Measurements from ENCODE around the gene TTC34.

The TTC34 gene

DNA sequence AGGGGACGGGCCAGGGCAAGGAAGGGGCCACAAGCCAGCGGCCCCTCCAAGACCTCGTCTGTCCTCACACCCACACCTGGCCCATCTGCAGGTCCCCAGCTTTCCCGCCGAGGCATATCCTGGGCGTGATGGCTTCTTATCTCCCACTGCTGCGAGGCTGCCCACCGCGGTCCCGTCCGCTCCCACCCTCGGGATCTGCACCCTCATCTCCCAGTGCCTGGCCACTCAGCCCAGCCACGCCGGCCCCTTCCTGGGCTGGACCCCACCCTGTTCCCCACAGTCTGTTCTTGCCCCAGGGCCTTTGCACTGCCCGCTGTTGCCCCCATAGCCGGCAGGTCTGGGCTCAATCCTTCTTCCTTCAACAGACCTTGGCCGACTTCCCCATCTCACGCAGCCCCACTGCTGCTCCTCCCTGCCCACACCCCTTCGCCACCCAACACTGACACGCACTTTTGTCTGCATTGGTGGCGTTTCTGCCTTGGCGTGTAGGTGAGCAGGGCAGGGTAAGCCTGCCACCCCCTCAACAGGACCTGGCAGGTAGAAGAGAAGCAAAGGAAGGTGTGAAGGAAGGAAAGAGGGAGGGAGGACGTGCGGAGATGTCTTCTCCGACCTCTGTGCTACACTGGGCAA lies 4.4 kb upstream of the TTC34 start:
- TF ChIP-seq, protein P1, sequence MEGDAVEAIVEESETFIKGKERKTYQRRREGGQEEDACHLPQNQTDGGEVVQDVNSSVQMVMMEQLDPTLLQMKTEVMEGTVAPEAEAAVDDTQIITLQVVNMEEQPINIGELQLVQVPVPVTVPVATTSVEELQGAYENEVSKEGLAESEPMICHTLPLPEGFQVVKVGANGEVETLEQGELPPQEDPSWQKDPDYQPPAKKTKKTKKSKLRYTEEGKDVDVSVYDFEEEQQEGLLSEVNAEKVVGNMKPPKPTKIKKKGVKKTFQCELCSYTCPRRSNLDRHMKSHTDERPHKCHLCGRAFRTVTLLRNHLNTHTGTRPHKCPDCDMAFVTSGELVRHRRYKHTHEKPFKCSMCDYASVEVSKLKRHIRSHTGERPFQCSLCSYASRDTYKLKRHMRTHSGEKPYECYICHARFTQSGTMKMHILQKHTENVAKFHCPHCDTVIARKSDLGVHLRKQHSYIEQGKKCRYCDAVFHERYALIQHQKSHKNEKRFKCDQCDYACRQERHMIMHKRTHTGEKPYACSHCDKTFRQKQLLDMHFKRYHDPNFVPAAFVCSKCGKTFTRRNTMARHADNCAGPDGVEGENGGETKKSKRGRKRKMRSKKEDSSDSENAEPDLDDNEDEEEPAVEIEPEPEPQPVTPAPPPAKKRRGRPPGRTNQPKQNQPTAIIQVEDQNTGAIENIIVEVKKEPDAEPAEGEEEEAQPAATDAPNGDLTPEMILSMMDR (conservative IDR thresholded peaks at IDR 0.05; ENCODE audit: low read length), result no peak
- no peak for DNase-seq (ENCODE audit: low read depth)
- H3K4me3 ChIP-seq (ENCODE audit: low read length), result no peak overlapping the region

GRCh38 chr1:2804628-2805351 lies 3.3 kb upstream of the TTC34 start:
- TF ChIP-seq, protein P1 (conservative IDR thresholded peaks at IDR 0.05; ENCODE audit: low read length), result no peak
- no peak for DNase-seq (ENCODE audit: low read depth)
- no peak overlapping the region for H3K4me3 ChIP-seq (ENCODE audit: low read length)

DNA sequence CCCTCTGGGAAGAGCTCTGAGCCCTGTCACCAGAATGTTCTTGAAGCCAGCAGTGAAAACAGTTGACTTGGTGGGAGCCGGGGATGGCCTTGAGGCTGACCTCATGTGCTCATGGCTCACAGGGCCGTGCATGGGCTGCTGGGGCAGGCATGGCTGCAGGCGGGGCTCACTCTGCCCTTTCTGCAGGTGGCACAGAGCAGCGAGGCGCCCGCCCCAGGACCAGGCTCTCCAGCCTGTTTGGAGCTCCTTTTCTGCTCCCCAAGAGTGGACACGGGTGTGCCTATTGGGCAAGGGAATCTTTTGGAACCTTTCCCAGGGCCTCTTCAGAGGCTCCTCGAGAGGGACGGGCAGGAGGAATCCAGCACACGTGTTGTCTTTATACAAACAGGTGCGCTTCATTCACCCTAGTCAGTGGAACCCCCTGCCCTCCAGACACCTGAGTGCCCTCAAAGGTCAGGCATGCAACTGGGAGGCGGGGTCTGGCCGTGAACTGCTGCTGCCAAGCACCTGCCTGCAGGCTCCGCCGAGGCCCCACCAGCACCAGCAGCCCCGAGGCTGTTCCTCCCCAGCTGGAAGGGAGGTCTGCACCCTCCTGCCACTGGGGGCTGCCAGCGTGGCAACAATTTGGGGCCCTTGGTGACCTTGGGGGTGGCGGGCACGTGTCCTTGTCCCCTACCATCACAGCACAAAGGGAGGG lies 2.6 kb upstream of the TTC34 start:
- no peak overlapping the region for H3K4me3 ChIP-seq (ENCODE audit: low read length)
- no peak for DNase-seq (ENCODE audit: low read depth)
- TF ChIP-seq, protein P1 (conservative IDR thresholded peaks at IDR 0.05; ENCODE audit: low read length), result no peak

GRCh38 chr1:2803086-2803930 lies 1.8 kb upstream of the TTC34 start:
- no peak overlapping the region for H3K4me3 ChIP-seq (ENCODE audit: low read length)
- no peak for DNase-seq (ENCODE audit: low read depth)
- TF ChIP-seq, protein P1 (conservative IDR thresholded peaks at IDR 0.05; ENCODE audit: low read length), result no peak

- no peak for DNase-seq (ENCODE audit: low read depth)
- TF ChIP-seq, protein P1 (conservative IDR thresholded peaks at IDR 0.05; ENCODE audit: low read length), result no peak
- H3K4me3 ChIP-seq (ENCODE audit: low read length), result no peak overlapping the region
Observed at GRCh38 chr1:2802421-2802961, 998 bp upstream of the TTC34 start.

DNA sequence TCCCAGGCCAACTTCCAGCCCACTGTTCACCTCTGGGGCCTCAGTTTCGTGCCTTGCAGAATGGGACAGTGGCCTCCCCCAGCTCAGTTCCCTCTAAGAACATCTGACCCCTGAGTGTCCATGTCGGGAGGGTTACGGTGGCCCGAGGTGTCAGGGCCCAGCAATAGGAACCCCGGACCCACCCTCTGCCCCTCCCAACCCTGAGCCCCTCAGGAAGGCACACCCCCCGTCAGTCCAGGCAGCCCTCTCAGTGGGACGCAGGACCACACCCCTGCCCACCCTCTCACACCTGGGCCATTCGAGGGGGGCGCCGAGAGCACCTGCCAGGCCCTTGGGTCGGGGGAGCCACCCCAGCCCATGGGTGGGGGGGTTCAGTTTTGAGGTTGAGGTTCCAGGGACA lies 447 bp downstream of the TTC34 start:
- TF ChIP-seq, protein P1 (conservative IDR thresholded peaks at IDR 0.05; ENCODE audit: low read length), result no peak
- no peak overlapping the region for H3K4me3 ChIP-seq (ENCODE audit: low read length)
- no peak for DNase-seq (ENCODE audit: low read depth)
